Loucy (cell line): ENCODE data around the gene RAPGEF5.

Experiments
- H2AFZ ChIP-seq: fragments of 200-600 bp; sonication (generic); 2 replicates; pipeline ENCODE4 v1.6.0; 2016; ENCODE audit warnings: antibody characterized with exemption, mild to moderate bottlenecking, low read length, moderate library complexity
- H3F3A ChIP-seq: fragments of 200-600 bp; 2 replicates; pipeline ENCODE4 v1.6.0; 2016; ENCODE audit warnings: antibody characterized with exemption, low read depth, mild to moderate bottlenecking
- H3K27me3 ChIP-seq: fragments of 200-600 bp; sonication (generic); 2 replicates; pipeline ENCODE4 v1.6.1; 2014; ENCODE audit warnings: low read length, mild to moderate bottlenecking; ENCODE audit not compliant: insufficient read depth, poor library complexity, severe bottlenecking
- H3K36me3 ChIP-seq: fragments of 200-600 bp; sonication (generic); 2 replicates; pipeline ENCODE4 v1.6.1; 2016; ENCODE audit warnings: low read length; ENCODE audit not compliant: insufficient read depth
- H3K4me1 ChIP-seq: fragments of 200-600 bp; sonication (generic); 2 replicates; pipeline ENCODE4 v1.5.1; 2014; ENCODE audit warnings: low read length, mild to moderate bottlenecking; ENCODE audit not compliant: insufficient read depth, poor library complexity, severe bottlenecking
- H3K4me2 ChIP-seq: fragments of 200-600 bp; sonication (generic); 2 replicates; pipeline ENCODE4 v1.6.0; 2014; ENCODE audit warnings: antibody characterized with exemption, low read length, low read depth, mild to moderate bottlenecking; ENCODE audit not compliant: poor library complexity, severe bottlenecking
- H3K4me3 ChIP-seq: fragments of 200-600 bp; sonication (generic); 2 replicates; pipeline ENCODE4 v1.5.1; 2014; ENCODE audit warnings: low read length, mild to moderate bottlenecking, mixed read lengths; ENCODE audit not compliant: poor library complexity, severe bottlenecking
- H3K79me2 ChIP-seq: fragments of 200-600 bp; sonication (generic); 2 replicates; pipeline ENCODE4 v1.6.1; 2014; ENCODE audit warnings: low read length; ENCODE audit not compliant: insufficient read depth
- H3K9ac ChIP-seq: fragments of 200-600 bp; sonication (generic); 2 replicates; pipeline ENCODE4 v1.6.0; 2014; ENCODE audit warnings: mild to moderate bottlenecking, low read depth, low read length, moderate library complexity; ENCODE audit not compliant: poor library complexity, severe bottlenecking
- H3K9me2 ChIP-seq: fragments of 200-600 bp; sonication (generic); replicated peaks from 2 replicates; pipeline ENCODE4 v1.6.1; 2016; ENCODE audit warnings: low read depth, low read length, mixed read lengths
- H3K9me3 ChIP-seq: fragments of 200-600 bp; sonication (generic); 2 replicates; pipeline ENCODE4 v1.6.1; 2014; ENCODE audit warnings: mild to moderate bottlenecking, antibody characterized with exemption, low read length, low read depth; ENCODE audit not compliant: insufficient read depth
- H4K20me1 ChIP-seq: fragments of 200-600 bp; sonication (generic); 2 replicates; pipeline ENCODE4 v1.6.0; 2014; ENCODE audit warnings: antibody characterized with exemption, low read length, mild to moderate bottlenecking; ENCODE audit not compliant: insufficient read depth, poor library complexity, severe bottlenecking
- EZH2phosphoT487 ChIP-seq: fragments of 200-600 bp; IDR thresholded peaks from 2 replicates; pipeline ENCODE4 v1.6.1; 2018; ENCODE audit warnings: antibody characterized with exemption, mild to moderate bottlenecking, moderate library complexity, borderline replicate concordance
- TF ChIP-seq, protein P1 (sequence below): fragments of 200-600 bp; sonication (generic); conservative IDR thresholded peaks from 2 replicates; pipeline ENCODE4 v1.5.1; 2014; ENCODE audit warnings: mild to moderate bottlenecking, antibody characterized with exemption, low read length

Gene RAPGEF5

GRCh38 chr7:22159341-22159740 is 197.6 kb downstream of the RAPGEF5 start:
- Histone ChIP-seq H3K9me3 (no peaks in the 10 kb centered on the region), H3K4me3 (no peak overlapping the region), H3K27me3 (no peaks in the 10 kb centered on the region), H2AFZ (no peak overlapping the region), H3K4me1 (peaks cover 9% of the 10 kb centered on the region), H3K9ac (no peak overlapping the region), H3F3A (no peaks in the 10 kb centered on the region), H3K4me2 (no peak overlapping the region), H3K79me2 (no peaks in the 10 kb centered on the region), H3K36me3 (0 out of 2 replicates have a peak, but pooled peaks cover 9% of the 10 kb centered on the region), H4K20me1 (no peaks in the 10 kb centered on the region), H3K9me2 (no peaks in the 10 kb centered on the region)
- TF ChIP-seq EZH2phosphoT487, result no peak
- TF ChIP-seq, protein P1, sequence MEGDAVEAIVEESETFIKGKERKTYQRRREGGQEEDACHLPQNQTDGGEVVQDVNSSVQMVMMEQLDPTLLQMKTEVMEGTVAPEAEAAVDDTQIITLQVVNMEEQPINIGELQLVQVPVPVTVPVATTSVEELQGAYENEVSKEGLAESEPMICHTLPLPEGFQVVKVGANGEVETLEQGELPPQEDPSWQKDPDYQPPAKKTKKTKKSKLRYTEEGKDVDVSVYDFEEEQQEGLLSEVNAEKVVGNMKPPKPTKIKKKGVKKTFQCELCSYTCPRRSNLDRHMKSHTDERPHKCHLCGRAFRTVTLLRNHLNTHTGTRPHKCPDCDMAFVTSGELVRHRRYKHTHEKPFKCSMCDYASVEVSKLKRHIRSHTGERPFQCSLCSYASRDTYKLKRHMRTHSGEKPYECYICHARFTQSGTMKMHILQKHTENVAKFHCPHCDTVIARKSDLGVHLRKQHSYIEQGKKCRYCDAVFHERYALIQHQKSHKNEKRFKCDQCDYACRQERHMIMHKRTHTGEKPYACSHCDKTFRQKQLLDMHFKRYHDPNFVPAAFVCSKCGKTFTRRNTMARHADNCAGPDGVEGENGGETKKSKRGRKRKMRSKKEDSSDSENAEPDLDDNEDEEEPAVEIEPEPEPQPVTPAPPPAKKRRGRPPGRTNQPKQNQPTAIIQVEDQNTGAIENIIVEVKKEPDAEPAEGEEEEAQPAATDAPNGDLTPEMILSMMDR, result no peak

- Histone ChIP-seq H2AFZ (no peak overlapping the region), H3K9me2 (no peaks in the 10 kb centered on the region), H3K9me3 (no peaks in the 10 kb centered on the region), H4K20me1 (no peaks in the 10 kb centered on the region), H3K4me3 (no peak overlapping the region), H3K4me1 (peaks cover 23% of the 10 kb centered on the region), H3K4me2 (no peak overlapping the region), H3K27me3 (no peaks in the 10 kb centered on the region), H3K79me2 (no peaks in the 10 kb centered on the region), H3K36me3 (0 out of 2 replicates have a peak, but pooled peaks cover 9% of the 10 kb centered on the region), H3F3A (no peaks in the 10 kb centered on the region), H3K9ac (no peak overlapping the region)
- no peak for TF ChIP-seq EZH2phosphoT487
- TF ChIP-seq, protein P1, result no peak
These were observed 199.4 kb downstream of the RAPGEF5 start for GRCh38 chr7:22157552-22157951.

GRCh38 chr7:22156205-22156604 is 200.7 kb downstream of the RAPGEF5 start:
- TF ChIP-seq, protein P1, result no peak
- TF ChIP-seq EZH2phosphoT487, result no peak
- H3K4me1 ChIP-seq, result peaks cover 23% of the 10 kb centered on the region
- H2AFZ ChIP-seq, result no peak overlapping the region
- H3K4me2 ChIP-seq, result no peak overlapping the region
- no peaks in the 10 kb centered on the region for H4K20me1 ChIP-seq
- no peaks in the 10 kb centered on the region for H3K9me2 ChIP-seq
- H3K9ac ChIP-seq, result no peak overlapping the region
- no peak overlapping the region for H3K4me3 ChIP-seq
- H3F3A ChIP-seq, result no peaks in the 10 kb centered on the region
- H3K79me2 ChIP-seq, result no peaks in the 10 kb centered on the region
- H3K36me3 ChIP-seq, result 0 out of 2 replicates have a peak, but pooled peaks cover 9% of the 10 kb centered on the region
- no peaks in the 10 kb centered on the region for H3K9me3 ChIP-seq
- H3K27me3 ChIP-seq, result no peaks in the 10 kb centered on the region
